Bone marrow (tissue), 2 donors: Measurements from ENCODE around the gene ZBTB16.
"Not testable (repeated sequence)": the region's sequence is repeated elsewhere in the genome, so short reads cannot be mapped to it uniquely, and the experiment has no call there.

Experiments
- DNase-seq, 2 donors: peaks; one replicate each; lab custom pipeline; 2025; lab: John Stamatoyannopoulos, UW

ZBTB16 gene

DNA sequence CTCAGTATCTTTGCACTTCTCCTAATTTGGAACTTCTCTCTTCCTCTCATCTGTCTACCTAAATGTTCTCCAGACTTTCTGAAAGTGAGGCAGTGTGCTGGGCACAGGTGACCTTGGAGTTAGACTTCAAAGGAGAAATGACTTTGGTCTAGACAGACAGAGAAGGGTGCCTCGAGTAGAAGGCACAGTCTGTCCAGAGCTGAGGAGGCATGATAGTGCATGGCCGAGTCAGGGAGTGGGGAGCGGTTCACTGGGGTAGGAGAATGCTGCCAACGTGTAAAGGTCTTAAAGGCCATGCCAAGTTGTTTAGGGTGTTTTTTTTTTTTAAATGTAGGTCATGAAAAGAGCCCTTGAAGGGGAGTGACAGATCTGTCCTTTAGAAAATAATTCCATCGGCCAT, 17.3 kb upstream of the ZBTB16 start:
- no peak for DNase-seq

DNA sequence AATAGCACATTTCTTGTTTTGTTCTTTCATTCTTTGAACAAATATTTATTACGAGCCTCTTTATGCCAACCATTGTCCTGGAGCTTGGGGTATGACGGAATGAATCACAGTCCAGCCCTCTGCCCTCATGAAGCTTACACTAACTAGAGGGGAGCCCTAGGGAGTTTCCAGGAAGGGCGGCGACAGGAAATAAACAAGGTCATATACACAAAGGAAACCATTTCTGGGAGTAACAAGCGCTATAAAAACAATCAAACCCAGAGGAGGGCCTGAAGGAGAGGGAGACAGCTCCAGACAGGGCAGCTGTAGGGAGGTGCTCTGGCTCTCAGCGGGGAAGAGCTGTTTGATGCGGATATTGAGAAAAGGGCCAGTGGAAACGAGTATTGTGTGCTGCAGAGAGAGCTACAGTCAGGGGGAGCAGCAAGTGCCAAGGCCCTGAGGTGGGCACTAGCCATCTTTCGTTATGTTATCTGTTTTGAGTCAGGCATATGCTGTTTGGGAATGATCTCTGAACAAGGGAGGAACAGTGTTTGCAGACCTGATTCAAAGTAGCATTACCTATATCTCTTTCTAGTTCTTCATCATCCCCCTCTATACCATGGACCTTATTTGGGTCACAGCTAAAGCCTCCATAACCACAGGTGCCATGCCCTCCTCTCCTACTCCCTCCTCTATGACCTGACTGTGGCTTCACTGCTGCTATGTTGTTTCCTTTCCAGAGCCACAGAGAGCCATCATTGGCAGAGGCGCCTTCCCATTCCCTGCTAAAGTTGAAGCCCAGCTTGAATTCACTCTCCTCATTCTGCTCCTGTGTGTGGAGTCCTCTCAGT, 15.3 kb upstream of the ZBTB16 start:
- no peak for DNase-seq

DNA sequence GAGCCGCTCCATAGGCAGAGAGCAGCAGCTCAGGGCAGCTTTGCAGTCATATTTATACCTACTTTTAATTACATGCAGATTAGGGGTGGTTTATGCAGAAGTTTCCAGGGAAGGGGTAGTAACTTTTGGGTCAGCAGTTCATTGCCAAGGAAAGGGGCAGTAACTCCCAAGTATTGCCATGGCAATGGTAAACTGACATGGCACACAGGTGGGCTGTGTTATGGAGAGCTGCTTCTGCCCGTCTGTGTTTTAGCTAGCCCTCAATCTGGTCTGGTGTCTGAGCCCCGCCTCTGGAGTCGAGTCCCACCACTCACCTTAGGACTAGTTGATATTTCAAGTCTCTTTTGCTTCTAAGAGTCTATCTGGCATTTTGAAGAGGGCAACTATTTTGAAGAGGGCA, 12.2 kb upstream of the ZBTB16 start:
- DNase-seq = no peak

- DNase-seq = no peak
Measured at GRCh38 chr11:114049050-114049449, 10.5 kb upstream of the ZBTB16 start.

DNA sequence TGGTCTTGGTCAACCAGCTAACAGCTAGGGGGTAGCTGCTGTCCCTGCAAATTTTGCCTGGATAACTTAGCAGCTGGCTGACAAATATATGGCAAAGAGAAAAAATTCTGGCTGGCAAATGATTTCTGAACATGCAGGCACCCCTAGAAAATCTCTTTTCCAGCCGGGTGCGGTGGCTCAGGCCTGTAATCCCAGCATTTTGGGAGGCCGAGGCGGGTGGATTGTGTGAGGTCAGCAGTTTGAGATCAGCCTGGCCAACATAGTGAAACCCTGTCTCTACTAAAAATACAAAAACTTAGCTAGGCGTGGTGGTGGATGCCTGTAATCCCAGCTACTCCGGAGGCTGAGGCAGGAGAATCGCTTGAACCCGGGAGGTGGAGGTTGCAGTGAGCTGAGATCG, 9.7 kb upstream of the ZBTB16 start:
- DNase-seq = not testable (repeated sequence)

GRCh38 chr11:114050258-114050927, 9.1 kb upstream of the ZBTB16 start:
- no peak for DNase-seq

DNA sequence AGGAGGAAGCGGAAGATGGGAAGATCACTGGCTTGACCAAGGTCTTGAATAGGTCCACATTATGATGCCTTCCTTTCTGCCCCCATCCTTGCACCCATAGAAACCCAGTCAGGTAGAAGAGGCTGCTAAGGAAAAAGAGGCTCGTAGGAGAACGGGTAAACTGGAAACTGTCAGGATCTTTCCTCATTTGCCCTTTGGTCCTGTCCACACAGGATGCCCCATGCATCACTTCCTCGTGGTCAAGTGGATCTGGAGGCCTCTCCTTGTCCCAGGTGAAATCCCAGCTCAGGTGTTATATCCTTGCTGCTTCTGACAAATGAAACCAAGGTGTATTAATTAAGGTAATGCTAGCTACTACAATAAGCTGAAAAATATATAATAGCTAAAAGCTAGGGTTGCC, 8.0 kb upstream of the ZBTB16 start:
- DNase-seq = no peak

GRCh38 chr11:114052160-114052559, 7.4 kb upstream of the ZBTB16 start:
- DNase-seq = no peak

DNA sequence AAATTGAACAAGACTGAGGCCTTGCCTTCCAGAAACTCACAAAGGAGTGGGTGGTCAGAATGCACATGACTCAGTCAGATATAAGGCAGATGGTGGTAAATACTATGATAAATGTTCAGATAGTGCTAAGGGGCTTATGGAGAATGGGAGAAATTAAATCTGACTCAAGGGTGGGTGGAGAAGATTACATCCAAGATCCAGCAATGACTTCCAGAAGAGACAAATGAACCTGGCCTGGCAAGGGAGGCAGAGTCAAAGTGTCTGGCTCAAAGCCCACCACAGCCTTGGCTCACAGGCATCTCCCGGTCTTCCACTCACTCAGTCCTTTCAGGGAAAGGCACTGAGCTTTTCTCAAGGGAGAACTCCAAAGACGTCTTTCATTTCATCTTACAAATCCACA, 6.1 kb upstream of the ZBTB16 start:
- no peak for DNase-seq

GRCh38 chr11:114054806-114055205, 4.7 kb upstream of the ZBTB16 start:
- DNase-seq = no peak

GRCh38 chr11:114056409-114056808, 3.1 kb upstream of the ZBTB16 start:
- no peak for DNase-seq

GRCh38 chr11:114057147-114057546, 2.4 kb upstream of the ZBTB16 start:
- no peak for DNase-seq

GRCh38 chr11:114057605-114058004, 1.9 kb upstream of the ZBTB16 start:
- DNase-seq = no peak

DNA sequence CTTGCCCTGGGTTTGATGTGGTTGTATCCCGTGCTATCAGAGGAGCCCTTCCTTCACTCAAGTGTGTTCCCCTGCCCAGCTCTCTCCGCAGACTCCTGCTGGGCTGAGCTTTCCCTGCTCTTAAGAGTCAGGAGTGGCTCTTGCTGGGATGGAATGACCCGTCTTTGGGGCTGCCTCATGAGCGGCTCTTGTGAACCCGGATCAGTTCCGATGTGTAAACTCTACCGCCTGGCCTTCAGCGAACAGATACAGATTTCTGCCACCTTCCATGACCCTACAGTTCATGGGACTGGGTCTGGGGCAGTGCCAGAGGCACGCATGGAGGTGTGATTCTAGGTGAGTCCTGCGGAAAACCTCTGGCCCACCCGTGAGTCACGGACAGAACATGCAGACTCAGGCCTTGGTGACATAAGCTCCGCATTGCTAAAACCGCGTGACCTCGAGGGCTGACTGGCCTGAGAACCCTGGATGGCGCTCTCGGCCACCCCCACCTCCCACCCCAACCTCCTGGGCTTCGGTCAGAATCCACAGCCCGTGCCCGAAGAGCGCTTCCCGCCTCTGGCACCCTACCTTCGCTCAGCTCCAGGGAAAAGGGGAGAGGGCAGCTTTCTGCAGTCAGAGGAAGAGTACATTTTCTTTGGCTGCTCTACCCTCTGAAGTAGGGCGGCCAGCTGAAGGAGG, 1.3 kb upstream of the ZBTB16 start:
- DNase-seq = no peak

DNA sequence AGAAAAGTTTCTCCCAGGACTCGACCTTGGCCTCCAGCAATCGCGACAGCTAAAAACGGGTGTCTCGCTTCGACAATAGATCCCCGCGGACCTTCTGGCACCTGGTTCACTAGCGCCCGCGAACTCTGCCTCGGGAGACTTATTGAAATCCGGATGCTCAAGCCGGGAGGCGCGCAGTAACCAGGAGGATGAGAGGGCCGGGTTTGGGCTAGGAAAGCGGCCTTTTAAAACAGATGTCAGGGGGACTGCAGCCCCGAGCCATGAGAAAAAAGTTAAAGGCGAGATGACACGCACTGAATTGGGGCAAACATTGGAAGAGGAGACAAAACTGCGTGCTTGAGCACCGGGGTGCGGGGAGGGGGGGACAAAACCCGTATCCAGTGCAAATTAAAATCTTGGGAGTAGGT, 637 bp upstream of the ZBTB16 start:
- no peak for DNase-seq

DNA sequence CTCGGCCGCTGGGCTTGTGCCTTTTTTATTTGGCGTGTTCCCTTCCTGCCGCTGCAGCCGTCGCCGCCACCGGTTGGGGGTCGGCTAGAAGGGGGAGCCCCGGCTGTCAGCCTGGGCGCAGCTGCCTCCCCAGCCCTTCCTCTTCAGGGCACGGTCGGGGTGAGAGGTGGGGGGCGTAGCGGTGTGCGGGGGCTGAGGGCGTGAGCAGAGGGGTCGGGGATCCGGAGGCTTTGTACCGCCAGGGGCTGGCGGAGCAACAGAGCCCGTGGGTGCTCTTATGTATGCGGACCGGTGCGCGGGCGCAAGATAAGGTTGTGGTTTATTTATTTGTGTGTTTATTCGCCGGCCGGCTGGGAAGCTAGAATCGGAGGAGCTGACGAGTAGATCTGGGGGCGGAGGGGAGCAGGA, 477 bp downstream of the ZBTB16 start:
- DNase-seq = peak; percentile 42 to 62

GRCh38 chr11:114060392-114061047, 1.0 kb downstream of the ZBTB16 start:
- DNase-seq = peak in 1 of 2 donors; percentile 69

GRCh38 chr11:114061048-114061680, 1.7 kb downstream of the ZBTB16 start:
- DNase-seq = peak in 1 of 2 donors; percentile 9

DNA sequence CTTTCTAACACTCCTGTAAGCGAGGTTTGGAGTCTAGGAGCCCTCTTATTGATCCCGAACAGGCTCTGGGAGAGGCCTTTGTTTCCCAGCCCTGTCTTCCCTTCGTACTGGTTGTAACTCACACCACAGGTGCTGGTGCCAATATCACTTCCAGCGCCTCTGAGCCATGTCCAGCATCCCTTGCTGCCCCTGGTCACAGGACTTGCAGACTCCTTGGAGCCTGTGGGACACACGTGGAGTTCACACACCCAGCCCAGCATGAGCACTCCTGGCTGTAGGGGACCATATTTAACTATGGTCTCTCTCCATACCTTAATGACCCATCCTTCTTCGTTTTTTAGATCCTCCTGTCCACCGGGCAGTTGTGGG, 2.2 kb downstream of the ZBTB16 start:
- no peak for DNase-seq

DNA sequence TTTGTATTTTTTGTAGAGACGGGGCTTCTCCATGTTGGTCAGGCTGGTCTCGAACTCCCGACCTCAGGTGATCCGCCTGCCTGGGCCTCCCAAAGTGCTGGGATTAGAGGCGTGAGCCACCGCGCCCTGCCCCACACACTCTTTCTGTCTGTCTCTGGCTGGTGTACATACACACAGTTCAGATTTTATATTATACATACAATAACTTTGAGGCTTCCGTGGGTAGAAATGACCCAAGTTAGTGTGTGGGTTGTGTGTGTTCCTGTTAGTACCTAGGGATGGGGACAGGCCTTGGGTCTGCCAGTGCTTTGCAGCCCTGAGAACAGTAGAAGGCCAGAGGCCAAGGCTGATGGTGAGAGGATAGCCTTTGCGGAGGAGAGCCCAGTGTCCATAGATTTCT, 2.8 kb downstream of the ZBTB16 start:
- no peak for DNase-seq

DNA sequence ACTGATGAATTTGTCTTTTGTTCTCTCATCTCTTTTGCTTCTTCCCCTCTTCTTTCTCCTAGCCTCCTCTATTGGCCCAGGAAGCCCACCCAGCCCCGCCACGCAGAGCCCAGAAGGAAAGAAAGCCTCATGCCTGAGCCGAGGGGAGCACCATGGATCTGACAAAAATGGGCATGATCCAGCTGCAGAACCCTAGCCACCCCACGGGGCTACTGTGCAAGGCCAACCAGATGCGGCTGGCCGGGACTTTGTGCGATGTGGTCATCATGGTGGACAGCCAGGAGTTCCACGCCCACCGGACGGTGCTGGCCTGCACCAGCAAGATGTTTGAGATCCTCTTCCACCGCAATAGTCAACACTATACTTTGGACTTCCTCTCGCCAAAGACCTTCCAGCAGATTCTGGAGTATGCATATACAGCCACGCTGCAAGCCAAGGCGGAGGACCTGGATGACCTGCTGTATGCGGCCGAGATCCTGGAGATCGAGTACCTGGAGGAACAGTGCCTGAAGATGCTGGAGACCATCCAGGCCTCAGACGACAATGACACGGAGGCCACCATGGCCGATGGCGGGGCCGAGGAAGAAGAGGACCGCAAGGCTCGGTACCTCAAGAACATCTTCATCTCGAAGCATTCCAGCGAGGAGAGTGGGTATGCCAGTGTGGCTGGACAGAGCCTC, 3.8 kb downstream of the ZBTB16 start:
- no peak for DNase-seq

- no peak for DNase-seq
Measured at GRCh38 chr11:114063829-114064201, 4.3 kb downstream of the ZBTB16 start.
